ENCODE results near the gene KRT13.

- TF ChIP-seq CTCF (IDR thresholded peaks at IDR 0.05; ENCODE audit: poor library complexity, severe bottlenecking) (no peak), EP300 (conservative IDR thresholded peaks at IDR 0.05; ENCODE audit: poor library complexity, severe bottlenecking) (no peak), POLR2AphosphoS5 (IDR thresholded peaks at IDR 0.05) (no peak), MXI1 (conservative IDR thresholded peaks at IDR 0.05; ENCODE audit: poor library complexity, severe bottlenecking) (no peak)
Measured at GRCh38 chr17:41492771-41493170, 12.6 kb downstream of the KRT13 start.

Data from neural cell (in vitro differentiated cells).